ENCODE data around the gene ERMARD.

Gene ERMARD

DNA sequence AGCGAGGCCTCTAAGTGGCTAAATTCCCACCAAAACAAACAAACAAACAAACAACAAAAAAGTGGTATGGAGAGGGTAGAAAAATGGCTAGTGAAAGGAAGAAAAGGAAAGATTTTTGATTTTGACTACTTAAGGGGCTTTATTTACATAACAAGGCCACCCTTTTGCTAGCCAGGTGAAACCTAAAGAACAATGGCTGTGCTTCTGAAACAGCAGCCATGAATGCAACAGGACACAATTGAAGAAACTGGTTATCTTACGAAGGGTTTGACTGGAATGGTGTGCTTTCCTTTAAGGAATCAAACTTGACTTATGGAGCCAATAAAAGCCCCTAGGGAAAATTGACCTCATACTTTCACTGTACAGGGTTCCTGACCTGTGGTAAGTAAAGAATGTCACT, 68.9 kb downstream of the ERMARD start:
- in situ Hi-C loops (cut with MboI; ENCODE audit: low sequenced_read_pairs), result no loop called here

DNA sequence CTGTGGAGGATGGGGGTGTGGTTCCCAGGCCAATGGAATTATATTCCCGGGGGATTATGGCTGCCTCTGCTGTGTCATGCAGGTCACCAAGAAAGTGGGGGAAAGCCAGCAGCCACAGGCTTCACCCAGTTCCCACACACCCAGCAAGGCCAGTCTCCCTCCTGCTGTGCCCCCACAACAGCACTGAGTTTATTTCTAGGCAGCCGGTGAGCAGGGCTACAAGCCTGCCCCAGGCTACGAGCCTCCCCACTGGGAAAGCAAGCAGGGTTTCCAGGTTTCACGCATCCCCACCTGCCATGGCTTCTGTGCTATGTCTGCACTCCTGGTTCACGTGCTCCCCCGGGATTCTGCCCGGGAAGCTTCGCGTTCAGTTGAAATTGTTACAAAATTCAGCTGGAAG, 72.6 kb downstream of the ERMARD start:
- in situ Hi-C loops (cut with MboI; ENCODE audit: low sequenced_read_pairs), result no loop called here

DNA sequence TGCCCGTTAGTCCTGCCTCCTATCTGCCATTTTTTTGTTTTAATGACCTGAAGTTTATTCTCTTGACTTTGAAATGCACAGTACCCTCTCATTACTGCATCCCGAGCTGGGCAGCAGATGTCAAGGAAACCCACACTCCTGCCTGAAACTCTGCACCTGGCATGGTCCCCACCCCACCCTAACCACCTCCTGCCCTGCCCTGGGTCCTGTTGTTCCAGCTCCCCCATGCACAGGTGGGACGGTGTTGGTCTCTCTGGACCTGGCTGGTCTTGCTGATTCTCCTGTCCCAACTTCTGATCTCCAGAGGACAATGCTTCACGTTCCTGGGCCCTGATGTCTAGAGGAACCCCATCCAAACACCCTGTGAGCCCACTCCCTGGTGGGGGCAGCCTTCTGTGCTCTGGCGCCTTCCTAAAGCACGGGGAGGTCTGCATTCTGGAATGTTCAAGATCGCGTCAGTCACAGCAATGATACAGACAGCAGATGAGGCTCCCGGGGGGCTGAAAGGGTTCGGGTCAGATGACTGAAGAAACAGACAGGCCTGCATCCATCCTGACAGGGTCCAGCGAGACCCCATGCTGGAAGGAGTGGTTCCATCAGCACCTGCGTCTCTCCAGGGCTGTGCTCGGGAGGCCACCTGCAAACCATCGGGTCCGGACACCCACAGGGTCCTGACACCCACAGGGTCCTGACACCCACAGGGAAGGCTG, 73.6 kb downstream of the ERMARD start:
- in situ Hi-C loops (cut with MboI; ENCODE audit: low sequenced_read_pairs), result no loop called here

DNA sequence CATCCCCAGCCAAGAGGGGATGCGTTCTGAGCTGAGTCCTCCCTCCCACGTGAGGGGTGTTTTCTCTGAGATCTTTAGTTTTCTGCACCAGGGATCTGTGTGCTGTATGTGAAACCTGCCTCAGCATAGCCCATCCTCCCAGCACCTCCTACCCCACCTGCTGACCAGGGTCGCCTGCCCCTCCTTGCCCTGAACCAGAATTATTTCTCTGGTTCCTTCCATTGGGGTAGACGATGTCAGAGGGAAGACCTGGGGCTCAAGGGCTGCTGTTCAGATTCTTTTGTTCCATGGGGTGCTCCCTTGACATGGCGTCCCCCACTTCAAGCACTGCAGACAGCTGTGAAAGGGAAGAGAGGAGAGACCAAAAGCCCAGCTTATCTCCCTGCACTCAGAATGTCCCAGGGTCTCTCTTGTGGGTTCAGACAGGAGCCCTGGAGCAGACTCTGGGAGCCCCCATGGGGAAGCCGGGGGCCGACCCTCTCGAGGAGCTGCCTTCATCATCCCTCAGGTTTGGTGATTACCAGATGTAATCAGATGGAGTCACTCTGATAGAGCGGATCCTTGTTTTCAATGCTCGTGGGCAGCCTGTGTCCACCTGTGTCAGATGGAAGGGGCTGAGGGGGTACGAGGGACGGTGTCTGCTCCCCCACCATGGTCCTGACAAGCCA, 74.3 kb downstream of the ERMARD start:
- in situ Hi-C loops (cut with MboI; ENCODE audit: low sequenced_read_pairs), result no loop called here

DNA sequence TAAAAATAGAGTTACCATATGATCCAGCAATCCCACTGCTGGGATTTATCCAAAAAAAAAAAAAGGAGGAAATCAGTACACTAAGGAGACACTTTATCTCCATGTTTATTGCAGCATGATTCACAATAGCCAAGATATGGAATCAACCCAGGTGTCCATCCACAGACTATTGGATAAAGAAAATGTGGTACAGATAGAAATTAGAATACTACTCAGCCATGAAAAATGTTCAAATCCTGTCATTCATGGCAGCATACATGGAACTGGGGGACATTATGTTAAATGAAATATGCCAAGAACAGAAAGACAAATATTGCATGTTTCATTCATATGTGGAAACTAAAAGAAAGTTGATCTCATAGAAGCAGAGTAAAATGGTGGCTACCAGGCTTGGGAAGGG, 75.3 kb downstream of the ERMARD start:
- in situ Hi-C loops (cut with MboI; ENCODE audit: low sequenced_read_pairs), result no loop called here

DNA sequence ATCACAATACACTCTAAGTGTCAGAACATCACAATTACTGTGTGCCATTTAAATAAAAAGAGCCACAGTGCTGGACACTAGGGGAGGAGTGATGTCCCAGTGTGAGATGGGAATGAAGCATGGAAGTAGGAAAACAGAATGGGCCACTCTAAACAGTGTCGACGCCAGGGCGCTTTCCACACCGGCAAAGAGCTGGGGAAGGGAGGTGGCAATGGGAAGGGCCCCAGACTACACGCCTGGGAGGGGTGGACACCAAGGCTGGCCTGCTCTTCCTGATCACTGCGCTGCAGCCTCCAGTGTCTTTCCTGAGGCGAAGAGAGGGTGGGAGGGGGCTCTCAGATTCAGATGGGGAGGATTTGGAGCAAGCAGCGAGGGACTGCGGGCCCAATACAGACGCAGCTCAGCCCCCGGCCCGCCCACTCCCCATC, 75.9 kb downstream of the ERMARD start:
- in situ Hi-C loops (cut with MboI; ENCODE audit: low sequenced_read_pairs), result no loop called here

DNA sequence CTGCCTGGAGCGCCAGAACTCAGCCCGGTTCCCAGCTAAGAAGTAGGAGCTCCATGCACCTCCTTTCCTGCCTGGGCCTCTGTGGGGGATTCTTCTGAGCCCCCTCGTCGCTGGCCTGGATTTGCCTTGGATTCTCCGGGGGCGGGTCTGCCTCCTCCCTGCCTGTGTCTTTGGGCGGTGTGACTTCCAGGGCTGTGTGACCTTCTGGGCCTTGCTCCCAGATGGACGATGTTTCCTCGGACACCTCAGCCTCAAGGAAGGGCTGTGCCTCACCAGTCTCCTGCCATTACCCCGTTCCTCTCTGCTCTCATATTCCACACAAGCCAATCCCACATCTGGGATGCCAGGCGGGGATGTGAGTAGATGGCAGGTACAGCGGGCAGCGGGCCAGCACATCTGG, 76.8 kb downstream of the ERMARD start:
- in situ Hi-C loops (cut with MboI; ENCODE audit: low sequenced_read_pairs), result no loop called here

DNA sequence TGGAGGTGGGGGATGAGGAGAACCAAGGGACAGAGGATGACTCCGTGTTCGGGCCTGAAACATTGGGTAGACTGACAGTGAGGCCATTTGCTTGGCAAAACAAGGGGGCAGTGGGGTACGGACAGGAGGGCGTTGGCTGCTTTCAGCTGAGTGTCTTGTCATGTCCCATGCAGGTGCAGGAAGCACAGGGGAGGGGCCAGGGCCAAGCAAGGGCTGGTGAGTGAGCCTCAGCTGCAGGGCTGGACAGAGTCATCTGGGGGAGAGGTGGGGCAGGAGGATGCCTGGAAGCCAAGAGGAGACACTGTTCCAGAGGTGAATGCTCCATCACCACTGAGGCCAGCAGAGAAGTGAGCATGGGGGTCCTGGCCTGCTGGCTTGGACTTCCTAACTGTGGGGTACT, 78.4 kb downstream of the ERMARD start:
- in situ Hi-C loops (cut with MboI; ENCODE audit: low sequenced_read_pairs), result no loop called here

DNA sequence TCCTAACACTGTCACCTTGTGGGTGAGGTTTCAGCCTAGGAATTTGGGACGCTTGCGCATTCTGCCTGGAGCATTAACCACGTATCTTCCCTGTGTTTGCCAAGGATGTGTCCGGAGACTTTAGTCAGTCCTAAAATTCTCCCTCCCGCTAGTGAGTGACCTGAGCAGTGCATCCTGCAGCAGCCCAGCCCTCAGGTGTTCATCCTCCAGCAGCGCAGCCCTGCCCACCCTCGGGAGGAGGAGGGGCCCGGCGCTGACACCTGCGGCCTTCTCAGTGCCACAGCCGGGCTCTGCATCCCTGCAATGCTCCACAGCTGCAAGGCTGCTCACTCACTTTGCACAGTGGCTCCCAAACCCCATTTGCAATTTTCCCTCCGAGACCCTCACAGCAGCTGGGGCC, 79.5 kb downstream of the ERMARD start:
- in situ Hi-C loops (cut with MboI; ENCODE audit: low sequenced_read_pairs), result no loop called here

Measured in HL-60/S4 treated with retinoic acid at 250 ng/mL for 4 days and 3 days (cell line).